H9 (cell line): ENCODE measurements around the gene MCF2L. TPM values are rescaled to one million over a fixed set of nuclear protein-coding genes. Genes with fewer than 3 reads are reported as not detected.

ENCODE experiments used
- DNase-seq: peaks from one replicate; pipeline ENCODE4 v3.0.0-alpha.2; 2017
- H2AFZ ChIP-seq: one replicate; pipeline ENCODE4 v1.6.1; 2013; ENCODE audit warnings: mild to moderate bottlenecking, low read length, control low read depth, moderate library complexity
- H2AK5ac ChIP-seq: 2 replicates; pipeline ENCODE4 v1.6.1; 2013; ENCODE audit warnings: low read length, control low read depth, mixed read lengths; ENCODE audit not compliant: insufficient read length
- H2BK120ac ChIP-seq: one replicate; pipeline ENCODE4 v1.6.1; 2013; ENCODE audit warnings: low read depth, mild to moderate bottlenecking, low read length, control low read depth, inconsistent platforms; ENCODE audit not compliant: poor library complexity, severe bottlenecking
- H2BK12ac ChIP-seq: 2 replicates; pipeline ENCODE4 v1.6.1; 2013; ENCODE audit warnings: low read length, control low read depth, mixed read lengths, low read depth; ENCODE audit not compliant: insufficient read length
- H2BK15ac ChIP-seq: 2 replicates; pipeline ENCODE4 v1.6.1; 2013; ENCODE audit warnings: low read depth, low read length, control low read depth
- H2BK20ac ChIP-seq: one replicate; pipeline ENCODE4 v1.6.1; 2013; ENCODE audit warnings: low read depth, mild to moderate bottlenecking, low read length, control low read depth, inconsistent platforms; ENCODE audit not compliant: poor library complexity, severe bottlenecking
- H2BK5ac ChIP-seq: 2 replicates; pipeline ENCODE4 v1.6.1; 2013; ENCODE audit warnings: low read length, control low read depth, mixed read lengths; ENCODE audit not compliant: insufficient read length
- H3K14ac ChIP-seq: 2 replicates; pipeline ENCODE4 v1.6.1; 2013; ENCODE audit warnings: low read length, control low read depth; ENCODE audit not compliant: insufficient read depth
- H3K18ac ChIP-seq: 2 replicates; pipeline ENCODE4 v1.6.1; 2013; ENCODE audit warnings: low read depth, mild to moderate bottlenecking, mixed read lengths, low read length, control low read depth; ENCODE audit not compliant: insufficient read length
- H3K23ac ChIP-seq: 2 replicates; pipeline ENCODE4 v1.6.1; 2013; ENCODE audit warnings: low read length, control low read depth, mixed read lengths, low read depth; ENCODE audit not compliant: insufficient read length
- H3K23me2 ChIP-seq: 2 replicates; pipeline ENCODE4 v1.6.1; 2013; ENCODE audit warnings: low read depth, mild to moderate bottlenecking, mixed read lengths, low read length, control low read depth; ENCODE audit not compliant: insufficient read length, poor library complexity, severe bottlenecking
- H3K27ac ChIP-seq: 2 replicates; pipeline ENCODE4 v1.5.1; 2013; ENCODE audit warnings: low read length, control low read depth, mixed read lengths, low read depth; ENCODE audit not compliant: insufficient read length
- H3K27me3 ChIP-seq: 2 replicates; pipeline ENCODE4 v1.6.1; 2013; ENCODE audit warnings: low read length, control low read depth, inconsistent platforms; ENCODE audit not compliant: insufficient read depth
- H3K4ac ChIP-seq: 2 replicates; pipeline ENCODE4 v1.6.1; 2013; ENCODE audit warnings: low read depth, mild to moderate bottlenecking, control low read depth, inconsistent platforms, low read length, moderate library complexity
- H3K4me1 ChIP-seq: 2 replicates; pipeline ENCODE4 v1.6.1; 2013; ENCODE audit warnings: low read length, control low read depth, inconsistent platforms; ENCODE audit not compliant: insufficient read depth
- H3K4me2 ChIP-seq: 2 replicates; pipeline ENCODE4 v1.6.1; 2013; ENCODE audit warnings: low read length, control low read depth, mixed read lengths; ENCODE audit not compliant: insufficient read length, insufficient read depth
- H3K56ac ChIP-seq: 2 replicates; pipeline ENCODE4 v1.6.1; 2013; ENCODE audit warnings: low read depth, mild to moderate bottlenecking, mixed read lengths, low read length, control low read depth; ENCODE audit not compliant: insufficient read length
- H3K79me1 ChIP-seq: 2 replicates; pipeline ENCODE4 v1.6.1; 2013; ENCODE audit warnings: low read depth, mild to moderate bottlenecking, moderate library complexity, low read length, control low read depth, inconsistent platforms; ENCODE audit not compliant: insufficient read depth, poor library complexity, severe bottlenecking
- H3K79me2 ChIP-seq: 2 replicates; pipeline ENCODE4 v1.6.1; 2013; ENCODE audit warnings: low read length, control low read depth, inconsistent platforms; ENCODE audit not compliant: insufficient read depth
- H3K9ac ChIP-seq: 2 replicates; pipeline ENCODE4 v1.6.1; 2013; ENCODE audit warnings: low read length, control low read depth, mixed read lengths; ENCODE audit not compliant: insufficient read length; ENCODE audit errors: extremely low read depth
- H3K9me3 ChIP-seq: one replicate; pipeline ENCODE4 v1.6.1; 2013; ENCODE audit warnings: low read depth, low read length, inconsistent platforms; ENCODE audit not compliant: control insufficient read depth
- H3T11ph ChIP-seq: one replicate; pipeline ENCODE4 v1.6.1; 2013; ENCODE audit warnings: mild to moderate bottlenecking, low read length, control low read depth, inconsistent platforms
- H4K20me1 ChIP-seq: one replicate; pipeline ENCODE4 v1.6.1; 2013; ENCODE audit not compliant: control insufficient read depth, insufficient read length, insufficient read depth
- H4K5ac ChIP-seq: 2 replicates; pipeline ENCODE4 v1.6.1; 2013; ENCODE audit warnings: low read depth, mild to moderate bottlenecking, mixed read lengths, low read length, control low read depth; ENCODE audit not compliant: insufficient read length
- H4K8ac ChIP-seq: replicated peaks from 2 replicates; pipeline ENCODE4 v1.6.1; 2013; ENCODE audit warnings: low read length, control low read depth, mixed read lengths, low read depth; ENCODE audit not compliant: insufficient read length
- H4K91ac ChIP-seq: 2 replicates; pipeline ENCODE4 v1.6.1; 2013; ENCODE audit warnings: low read depth, mild to moderate bottlenecking, moderate library complexity, mixed read lengths, low read length, control low read depth; ENCODE audit not compliant: insufficient read length
- H3K27ac Mint-ChIP-seq, 3 experiments: 2 replicates in 2 of 3; 3 replicates in 1 of 3; pipeline ENCODE4 v1.8.0; 2020 to 2021; ENCODE audit warnings: mixed read lengths in 3 of 3, mild to moderate bottlenecking in 1 of 3, moderate library complexity in 1 of 3
- H3K27me3 Mint-ChIP-seq: 2 replicates; pipeline ENCODE4 v1.8.0; 2021; ENCODE audit warnings: low read depth, mild to moderate bottlenecking, moderate library complexity, mixed read lengths
- H3K36me3 Mint-ChIP-seq, 3 experiments: 2 replicates in 2 of 3; 3 replicates in 1 of 3; pipeline ENCODE4 v1.8.0; 2020 to 2021; ENCODE audit warnings: low read depth in 3 of 3, mixed read lengths in 3 of 3; ENCODE audit not compliant: insufficient read depth in 1 of 3
- H3K4me1 Mint-ChIP-seq, 2 experiments: 2 replicates each; pipeline ENCODE4 v1.8.0; 2020; ENCODE audit warnings: mixed read lengths in 2 of 2
- H3K4me3 Mint-ChIP-seq, 2 experiments: 2 replicates in 1 of 2; 3 replicates in 1 of 2; pipeline ENCODE4 v1.8.0; 2020 to 2021; ENCODE audit warnings: mild to moderate bottlenecking in 2 of 2, mixed read lengths in 2 of 2, moderate library complexity in 1 of 2
- H3K9me3 Mint-ChIP-seq, 2 experiments: 2 replicates in 1 of 2; 3 replicates in 1 of 2; pipeline ENCODE4 v1.8.0; 2020; ENCODE audit warnings: mild to moderate bottlenecking in 2 of 2, mixed read lengths in 2 of 2, moderate library complexity in 1 of 2
- CTCF ChIP-seq: fragments of 200-600 bp; sonication (generic); conservative IDR thresholded peaks from 3 replicates; pipeline ENCODE4 v1.8.0; 2021; ENCODE audit warnings: antibody characterized with exemption, mild to moderate bottlenecking
- WGBS: extraction: QIAGEN DNeasy Blood & Tissue Kit; methylation state at CpG from one replicate; pipeline ENCODE4 v1.1.7; 2013; ENCODE audit warnings: missing lambda C conversion rate, low lambda C conversion rate, mixed read lengths; ENCODE audit not compliant: insufficient read length; ENCODE audit errors: extremely low coverage; 5-methylcytosine and 5-hydroxymethylcytosine counted together
- total RNA-seq: library from RNA; stranded (reverse); gene quantifications from 2 replicates; pipeline ENCODE4 v1.2.1, GENCODE V29; 2021

Gene MCF2L
- total RNA-seq, 1 experiment from 2014 or later = 18.5 TPM

- DNase-seq = no peak
- no peaks in the 10 kb centered on the region for H4K20me1 ChIP-seq
Measured at GRCh38 chr13:113033054-113033850, 64.2 kb downstream of the MCF2L start.

More at GRCh38 chr13:113033054-113033850, 64.2 kb downstream of the MCF2L start:
- H2BK15ac ChIP-seq = no peak overlapping the region
- H3T11ph ChIP-seq = no peak overlapping the region
- H3K79me2 ChIP-seq = no peaks in the 10 kb centered on the region
- H3K9me3 ChIP-seq = no peaks in the 10 kb centered on the region
- no peak overlapping the region for H3K27ac ChIP-seq
- peaks cover 6% of the 10 kb centered on the region for H3K27me3 Mint-ChIP-seq
- no peak for TF ChIP-seq CTCF
- no peak overlapping the region for H3K23ac ChIP-seq
- no peak overlapping the region for H3K4me3 Mint-ChIP-seq
- H3K79me1 ChIP-seq = no peaks in the 10 kb centered on the region
- H2BK12ac ChIP-seq = no peak overlapping the region
- H2AK5ac ChIP-seq = no peak overlapping the region
- H2AFZ ChIP-seq = no peak overlapping the region
- no peak overlapping the region for H3K4me2 ChIP-seq
- H3K9ac ChIP-seq = no peak overlapping the region
- H3K9me3 Mint-ChIP-seq = peaks cover 10 to 15% of the 10 kb centered on the region in 2 experiments; a peak in 4 of 5 replicates
- H2BK20ac ChIP-seq = no peak overlapping the region
- no peak overlapping the region for H3K4ac ChIP-seq
- no peak overlapping the region for H4K5ac ChIP-seq
- H3K27me3 ChIP-seq = no peaks in the 10 kb centered on the region
- no peak overlapping the region for H3K56ac ChIP-seq
- no peaks in the 10 kb centered on the region for H3K4me1 ChIP-seq
- WGBS = no CpG with 5 or more reads among the region's 43 CpGs
- H2BK5ac ChIP-seq = no peak overlapping the region
- no peak overlapping the region for H4K8ac ChIP-seq
- H3K23me2 ChIP-seq = no peaks in the 10 kb centered on the region
- H3K36me3 Mint-ChIP-seq = peaks cover 0 to 4% (median 3%) of the 10 kb centered on the region in 3 experiments; a peak in 4 of 7 replicates
- H4K91ac ChIP-seq = no peak overlapping the region
- H2BK120ac ChIP-seq = no peak overlapping the region
- no peak overlapping the region; the same call in 1 of the 2 replicates for H3K14ac ChIP-seq
- no peak overlapping the region for H3K18ac ChIP-seq
- peaks cover 2% of the 10 kb centered on the region in 2 experiments; a peak in 3 of 4 replicates for H3K4me1 Mint-ChIP-seq
- no peak overlapping the region for H3K27ac Mint-ChIP-seq
